Measurements from ENCODE around the gene NCBP2. TPM values are rescaled to one million over a fixed set of nuclear protein-coding genes. Genes with fewer than 3 reads are reported as not detected.

Gene NCBP2
- total RNA-seq, 1 donor, result 57.9 TPM

DNA sequence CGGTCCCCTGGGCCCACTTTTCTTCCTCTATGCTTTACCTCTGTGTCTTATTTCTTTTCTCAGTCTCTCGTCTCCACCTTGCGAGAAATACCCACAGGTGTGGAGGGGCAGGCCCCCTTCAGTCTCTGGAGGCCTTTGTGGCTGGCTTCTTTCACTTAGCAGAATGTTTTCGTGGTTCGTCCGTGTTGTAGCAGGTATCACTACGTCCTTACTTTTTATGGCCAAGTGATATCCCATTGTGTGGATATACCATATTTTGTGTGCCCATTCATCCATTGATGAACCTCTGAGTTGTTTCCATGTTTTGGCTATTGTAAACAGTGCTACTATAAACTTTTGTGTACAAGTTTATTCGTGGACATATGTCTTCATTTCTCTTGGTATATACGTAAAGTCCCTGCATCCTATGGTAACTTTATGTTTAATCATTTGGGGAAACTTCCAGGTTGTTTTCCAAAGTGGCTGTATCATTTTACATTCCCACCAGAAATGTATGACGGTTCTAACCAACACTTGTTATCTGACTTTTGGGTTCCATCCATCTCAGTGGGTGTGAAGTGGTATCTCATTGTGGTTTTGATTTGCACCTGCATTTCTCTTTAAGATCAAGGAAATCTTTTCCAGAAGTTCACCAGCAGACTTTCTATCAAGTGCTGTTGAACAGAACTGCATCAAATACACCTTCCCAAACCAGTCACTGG is 20.8 kb upstream of the NCBP2 start:
- TF ChIP-seq, protein P1, sequence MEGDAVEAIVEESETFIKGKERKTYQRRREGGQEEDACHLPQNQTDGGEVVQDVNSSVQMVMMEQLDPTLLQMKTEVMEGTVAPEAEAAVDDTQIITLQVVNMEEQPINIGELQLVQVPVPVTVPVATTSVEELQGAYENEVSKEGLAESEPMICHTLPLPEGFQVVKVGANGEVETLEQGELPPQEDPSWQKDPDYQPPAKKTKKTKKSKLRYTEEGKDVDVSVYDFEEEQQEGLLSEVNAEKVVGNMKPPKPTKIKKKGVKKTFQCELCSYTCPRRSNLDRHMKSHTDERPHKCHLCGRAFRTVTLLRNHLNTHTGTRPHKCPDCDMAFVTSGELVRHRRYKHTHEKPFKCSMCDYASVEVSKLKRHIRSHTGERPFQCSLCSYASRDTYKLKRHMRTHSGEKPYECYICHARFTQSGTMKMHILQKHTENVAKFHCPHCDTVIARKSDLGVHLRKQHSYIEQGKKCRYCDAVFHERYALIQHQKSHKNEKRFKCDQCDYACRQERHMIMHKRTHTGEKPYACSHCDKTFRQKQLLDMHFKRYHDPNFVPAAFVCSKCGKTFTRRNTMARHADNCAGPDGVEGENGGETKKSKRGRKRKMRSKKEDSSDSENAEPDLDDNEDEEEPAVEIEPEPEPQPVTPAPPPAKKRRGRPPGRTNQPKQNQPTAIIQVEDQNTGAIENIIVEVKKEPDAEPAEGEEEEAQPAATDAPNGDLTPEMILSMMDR (IDR thresholded peaks at IDR 0.05; ENCODE audit: insufficient read depth, low read depth, low read length), result no peak
- H3K4me3 ChIP-seq (ENCODE audit: low read depth, low read length), result no peak overlapping the region
- no peak for DNase-seq (ENCODE audit: low read depth)

DNA sequence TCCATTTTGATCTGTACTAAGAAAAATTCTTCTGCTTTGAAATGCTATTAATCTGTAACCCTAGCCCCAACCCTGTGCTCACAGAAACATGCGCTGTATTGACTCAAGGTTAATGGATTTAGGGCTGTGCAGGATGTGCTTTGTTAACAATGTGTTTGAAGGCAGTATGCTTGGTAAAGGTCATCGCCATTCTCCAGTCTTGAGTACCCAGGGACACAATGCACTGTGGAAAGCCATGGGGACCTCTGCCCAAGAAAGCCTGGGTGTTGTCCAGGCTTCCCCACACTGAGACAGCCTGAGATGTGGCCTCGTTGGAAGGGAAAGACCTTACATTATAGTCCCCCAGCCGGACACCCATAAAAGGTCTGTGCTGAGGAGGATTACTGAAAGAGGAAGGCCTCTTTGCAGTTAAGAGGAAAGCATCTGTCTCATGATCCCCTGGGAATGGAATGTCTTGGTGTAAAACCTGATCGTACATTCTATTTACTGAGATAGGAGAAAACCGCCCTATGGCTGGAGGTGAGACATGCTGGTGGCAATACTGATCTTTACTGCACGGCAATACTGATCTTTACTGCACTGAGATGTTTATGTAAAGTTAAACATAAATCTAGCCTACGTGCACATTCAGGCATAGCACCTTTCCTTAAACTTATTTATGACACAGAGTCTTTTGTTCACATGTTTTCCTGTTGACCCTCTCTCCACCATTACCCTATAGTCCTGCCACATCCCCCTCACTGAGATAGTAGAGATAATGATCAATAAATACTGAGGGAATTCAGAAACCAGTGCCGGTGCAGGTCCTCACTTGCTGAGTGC is 20.0 kb upstream of the NCBP2 start:
- no peak overlapping the region for H3K4me3 ChIP-seq (ENCODE audit: low read depth, low read length)
- DNase-seq (ENCODE audit: low read depth), result no peak
- TF ChIP-seq, protein P1 (IDR thresholded peaks at IDR 0.05; ENCODE audit: insufficient read depth, low read depth, low read length), result no peak

DNA sequence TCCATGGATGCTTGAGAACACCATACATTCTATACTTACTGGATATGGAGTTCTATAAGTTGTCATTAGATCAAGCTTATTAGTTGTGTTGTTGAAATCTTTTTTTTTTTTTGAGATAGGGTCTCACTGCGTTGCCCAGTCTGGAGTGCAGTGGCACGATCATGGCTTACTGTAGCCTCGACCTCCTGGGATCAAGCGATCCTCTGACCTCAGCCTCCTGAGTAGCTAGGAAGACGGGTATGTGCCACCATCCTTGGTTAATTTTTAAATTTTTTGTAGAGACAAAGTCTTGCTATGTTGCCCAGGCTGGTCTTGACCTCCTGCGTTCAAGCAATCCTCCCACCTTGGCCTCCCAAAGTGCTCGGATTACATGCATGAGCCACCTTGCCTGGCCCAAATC is 12.5 kb upstream of the NCBP2 start:
- no peak overlapping the region for H3K4me3 ChIP-seq (ENCODE audit: low read depth, low read length)
- TF ChIP-seq, protein P1 (IDR thresholded peaks at IDR 0.05; ENCODE audit: insufficient read depth, low read depth, low read length), result no peak
- DNase-seq (ENCODE audit: low read depth), result no peak

DNA sequence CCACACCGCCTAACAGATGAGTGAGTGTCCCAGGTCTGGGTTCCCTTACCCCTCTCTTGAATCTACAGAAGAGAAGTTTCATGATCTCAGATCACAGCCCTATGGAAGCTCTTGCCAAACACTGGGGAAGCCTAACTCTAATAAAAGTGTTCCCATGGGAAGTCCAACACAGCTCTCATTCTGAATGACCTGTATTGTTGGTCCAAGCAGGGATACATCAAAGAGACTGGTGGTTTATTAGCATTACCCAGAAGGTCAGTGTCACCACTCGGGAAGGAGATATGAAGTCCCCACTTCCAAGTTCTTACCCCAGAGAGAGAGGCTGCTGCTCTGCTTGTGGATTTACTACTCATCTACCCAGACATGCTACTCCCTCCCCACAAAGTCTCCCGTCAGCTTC is 9.0 kb upstream of the NCBP2 start:
- TF ChIP-seq, protein P1 (IDR thresholded peaks at IDR 0.05; ENCODE audit: insufficient read depth, low read depth, low read length), result no peak
- H3K4me3 ChIP-seq (ENCODE audit: low read depth, low read length), result no peak overlapping the region
- no peak for DNase-seq (ENCODE audit: low read depth)

DNA sequence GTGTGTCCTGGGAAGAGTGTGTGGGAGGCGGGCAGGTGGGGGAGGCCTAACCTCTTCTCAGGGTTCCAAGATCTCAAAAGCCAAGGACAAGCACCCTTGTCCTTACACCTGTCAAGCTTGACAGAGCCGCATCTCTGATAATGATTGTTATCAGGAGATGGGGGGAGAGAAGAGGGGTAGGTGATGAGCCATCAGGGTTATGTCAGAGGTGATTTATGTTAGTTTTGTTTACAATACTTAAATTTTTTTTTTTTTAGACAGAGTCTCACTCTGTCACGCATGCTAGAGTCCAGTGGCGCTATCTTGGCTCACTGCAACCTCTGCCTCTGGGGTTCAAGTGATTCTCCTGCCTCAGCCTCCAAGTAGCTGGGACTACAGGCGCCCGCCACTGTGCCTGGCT is 7.4 kb upstream of the NCBP2 start:
- DNase-seq (ENCODE audit: low read depth), result no peak
- no peak overlapping the region for H3K4me3 ChIP-seq (ENCODE audit: low read depth, low read length)
- TF ChIP-seq, protein P1 (IDR thresholded peaks at IDR 0.05; ENCODE audit: insufficient read depth, low read depth, low read length), result no peak

DNA sequence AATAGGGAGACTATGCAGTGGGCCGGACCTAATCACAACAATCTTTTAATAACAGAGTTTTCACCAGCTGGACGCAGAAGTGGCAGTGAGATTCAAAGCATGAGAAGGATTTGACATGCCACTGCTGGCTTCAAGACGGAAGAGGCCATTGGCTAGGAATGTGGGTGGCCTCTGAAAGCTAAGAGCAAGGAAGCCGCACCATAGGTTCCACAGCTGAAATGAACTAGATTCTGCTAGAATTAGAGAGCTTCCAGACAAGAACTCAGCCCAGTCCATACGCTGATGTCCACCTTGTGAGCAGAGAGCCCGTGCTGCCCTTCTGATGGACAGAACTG is 6.9 kb upstream of the NCBP2 start:
- H3K4me3 ChIP-seq (ENCODE audit: low read depth, low read length), result no peak overlapping the region
- TF ChIP-seq, protein P1 (IDR thresholded peaks at IDR 0.05; ENCODE audit: insufficient read depth, low read depth, low read length), result no peak
- no peak for DNase-seq (ENCODE audit: low read depth)

All from fibroblast of villous mesenchyme (primary cell).